HepG2 (cell line): Measurements from ENCODE around the gene CUEDC2. TPM values are rescaled to one million over a fixed set of nuclear protein-coding genes. Genes with fewer than 3 reads are reported as not detected.

Source experiments
- ASH2L ChIP-seq: fragments of 300-600, 200-600 bp; sonication (generic); IDR thresholded peaks from 2 replicates; pipeline ENCODE4 v1.7.0; 2017; ENCODE audit warnings: low read depth, mild to moderate bottlenecking, moderate library complexity, mixed read lengths, low read length; ENCODE audit not compliant: insufficient read length
- CCAR2 ChIP-seq: fragments of 200-400 bp; formaldehyde crosslinking; optimal IDR thresholded peaks from 2 replicates; pipeline ENCODE3; 2018; ENCODE audit warnings: low read depth, mild to moderate bottlenecking, low read length, moderate library complexity
- EP300 ChIP-seq, 3 experiments: sonication (generic) in 1 of 3; formaldehyde crosslinking in 1 of 3; IDR thresholded peaks; 2 replicates each; pipeline versions ENCODE4 v1.5.1 to v1.6.1; 2011 to 2020; ENCODE audit warnings: low read depth in 2 of 3, low read length in 2 of 3, borderline replicate concordance in 1 of 3, improper control_type of control experiment in 1 of 3, mild to moderate bottlenecking in 1 of 3, missing genetic modification reagents in 1 of 3, moderate library complexity in 1 of 3
- FOSL1 ChIP-seq: sonication (generic); formaldehyde crosslinking; IDR thresholded peaks from 2 replicates; pipeline ENCODE4 v1.9.0; 2021; ENCODE audit warnings: missing genetic modification reagents, borderline replicate concordance
- HDAC1 ChIP-seq: sonication (generic); formaldehyde crosslinking; IDR thresholded peaks from 2 replicates; pipeline ENCODE4 v1.5.1; 2020; ENCODE audit warnings: mild to moderate bottlenecking, missing genetic modification reagents
- NR3C1 ChIP-seq: sonication (generic); formaldehyde crosslinking; IDR thresholded peaks from 2 replicates; pipeline ENCODE4 v1.4.0; 2020; ENCODE audit warnings: missing genetic modification reagents
- POLR2AphosphoS5 ChIP-seq: IDR thresholded peaks from 2 replicates; pipeline ENCODE4 v1.6.1; 2012; ENCODE audit warnings: low read depth, low read length
- SSRP1 ChIP-seq: IDR thresholded peaks from 2 replicates; pipeline ENCODE4 v1.6.1; 2016; ENCODE audit warnings: control low read depth
- TAF1 ChIP-seq: sonication (generic); formaldehyde crosslinking; IDR thresholded peaks from 2 replicates; pipeline ENCODE4 v1.4.0; 2020; ENCODE audit warnings: missing genetic modification reagents
- ZMYM3 ChIP-seq: sonication (generic); formaldehyde crosslinking; IDR thresholded peaks from 2 replicates; pipeline ENCODE4 v1.5.1; 2020; ENCODE audit warnings: mild to moderate bottlenecking, missing genetic modification reagents
- ZNF143 ChIP-seq: sonication (generic); formaldehyde crosslinking; IDR thresholded peaks from 2 replicates; pipeline ENCODE4 v1.4.0; 2020; ENCODE audit warnings: missing genetic modification reagents
- ZNF3 ChIP-seq: IDR thresholded peaks from 2 replicates; pipeline ENCODE4 v1.7.0; 2017; ENCODE audit warnings: inconsistent platforms
- ZNF367 ChIP-seq: sonication (generic); formaldehyde crosslinking; IDR thresholded peaks from 2 replicates; pipeline ENCODE4 v1.4.0; 2020; ENCODE audit warnings: missing genetic modification reagents, borderline replicate concordance
- ZNF430 ChIP-seq: sonication (generic); formaldehyde crosslinking; IDR thresholded peaks from 2 replicates; pipeline ENCODE4 v1.9.0; 2021; ENCODE audit warnings: mild to moderate bottlenecking, missing genetic modification reagents
- ZNF468 ChIP-seq: sonication (generic); formaldehyde crosslinking; IDR thresholded peaks from 2 replicates; pipeline ENCODE4 v1.8.0; 2022; ENCODE audit warnings: mild to moderate bottlenecking, moderate library complexity, missing genetic modification reagents
- ZNF746 ChIP-seq: sonication (generic); formaldehyde crosslinking; IDR thresholded peaks from 2 replicates; pipeline ENCODE4 v1.8.0; 2022; ENCODE audit warnings: mild to moderate bottlenecking, missing genetic modification reagents
- polyA plus RNA-seq, 8 experiments: library from polyadenylated mRNA; depleted of rRNA in 3 of 8; stranded (reverse) in 7 of 8; unstranded in 1 of 8; fragments of >200 nt; fragmentation: Illumina TruSeq in 4 of 8; extraction: Trizol in 4 of 8; gene quantifications; 2 replicates each; pipeline versions ENCODE4 v1.2.1 to v1.2.3, GENCODE V29; 2011 to 2016; ENCODE audit warnings: low read depth in 4 of 8, missing spikeins in 1 of 8, mixed read lengths in 1 of 8; ENCODE audit not compliant: insufficient read depth in 1 of 8
- total RNA-seq, 5 experiments: library from RNA; depleted of rRNA; stranded (reverse); fragments of >200 nt; fragmentation: Illumina TruSeq; extraction: Trizol; gene quantifications; 2 replicates each; pipeline ENCODE4 v1.2.3, GENCODE V29; 2016; ENCODE audit warnings: low read depth in 1 of 5
- TF ChIP-seq, protein P1 (sequence below): IDR thresholded peaks from 2 replicates; pipeline ENCODE4 v1.6.1; 2016
- TF ChIP-seq, protein P2 (sequence below), 2 experiments: sonication (generic) in 1 of 2; formaldehyde crosslinking in 1 of 2; IDR thresholded peaks; 2 replicates each; pipeline versions ENCODE4 v1.4.0 to v1.6.1; 2016 to 2020; ENCODE audit warnings: borderline replicate concordance in 1 of 2, low read depth in 1 of 2, mild to moderate bottlenecking in 1 of 2, missing genetic modification reagents in 1 of 2
- TF ChIP-seq, protein P3 (sequence below): sonication (generic); formaldehyde crosslinking; IDR thresholded peaks from 2 replicates; pipeline ENCODE4 v1.8.0; 2023; ENCODE audit warnings: mild to moderate bottlenecking, missing genetic modification reagents
- TF ChIP-seq, protein P4 (sequence below), 2 experiments: fragments of 450-650 bp in 1 of 2; sonication (generic) in 1 of 2; formaldehyde crosslinking; IDR thresholded peaks; 2 replicates each; pipeline versions ENCODE4 v1.5.0 to v1.8.0; 2020 to 2022; ENCODE audit warnings: mild to moderate bottlenecking in 1 of 2, missing genetic modification reagents in 1 of 2

CUEDC2 gene
- total and polyA plus RNA-seq, 2 of the 13 experiments (the other 11 are each of a cell fraction or from before 2014, with no cell fraction given), result 13.1 to 18.4 TPM

DNA sequence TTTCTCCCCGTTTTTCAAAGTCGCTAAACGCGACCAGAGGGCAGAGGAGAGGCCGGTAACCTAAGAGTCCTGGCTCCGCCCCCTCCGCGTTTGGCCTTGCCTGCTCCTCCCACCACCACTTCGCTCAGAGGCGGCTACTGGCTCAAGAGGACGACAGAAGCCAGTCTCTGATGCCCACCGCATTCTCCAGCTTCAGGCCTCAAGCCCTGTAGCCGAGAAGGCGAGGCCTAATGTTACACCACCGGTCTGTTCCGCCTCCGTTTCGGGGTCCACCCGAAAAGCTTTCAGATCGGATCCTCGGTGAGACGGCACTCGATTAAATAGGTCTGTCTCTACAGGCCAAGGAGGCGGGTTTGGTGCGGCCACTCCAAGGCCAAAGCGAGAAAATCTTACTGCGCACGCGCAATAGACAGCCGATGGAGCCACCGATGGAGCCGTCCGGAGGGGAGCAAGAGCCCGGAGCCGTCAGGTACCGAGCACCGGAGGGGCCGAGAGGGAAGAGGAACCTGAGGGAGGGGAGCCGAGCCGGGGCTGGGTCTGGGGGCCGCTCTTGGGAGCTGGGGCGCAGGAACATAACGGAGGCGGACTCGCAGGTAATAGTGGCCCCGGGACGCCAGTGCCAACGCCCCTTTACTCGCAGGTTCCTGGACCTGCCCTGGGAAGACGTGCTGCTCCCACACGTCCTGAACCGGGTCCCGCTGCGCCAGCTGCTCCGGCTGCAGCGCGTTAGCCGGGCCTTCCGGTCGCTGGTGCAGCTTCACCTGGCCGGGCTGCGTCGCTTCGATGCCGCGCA, 11.5 kb downstream of the CUEDC2 start, which contains the start of gene FBXL15 (continued):
- TF ChIP-seq, protein P1, sequence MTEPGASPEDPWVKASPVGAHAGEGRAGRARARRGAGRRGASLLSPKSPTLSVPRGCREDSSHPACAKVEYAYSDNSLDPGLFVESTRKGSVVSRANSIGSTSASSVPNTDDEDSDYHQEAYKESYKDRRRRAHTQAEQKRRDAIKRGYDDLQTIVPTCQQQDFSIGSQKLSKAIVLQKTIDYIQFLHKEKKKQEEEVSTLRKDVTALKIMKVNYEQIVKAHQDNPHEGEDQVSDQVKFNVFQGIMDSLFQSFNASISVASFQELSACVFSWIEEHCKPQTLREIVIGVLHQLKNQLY (CRISPR knock-in tag), result no peak
- 0 out of 4 replicates have a peak, but pooled peaks have one; percentile 24 to 30 for TF ChIP-seq EP300 (IDR thresholded peaks at IDR 0.05; ENCODE audit: low read depth in 2 of 2, low read length in 2 of 2)
- TF ChIP-seq EP300 (CRISPR knock-in tag; IDR thresholded peaks at IDR 0.05; ENCODE audit: borderline replicate concordance), result peak; percentile 39; the same call in 1 of the 2 replicates
- TF ChIP-seq NR3C1, result no peak
- TF ChIP-seq, protein P2, sequence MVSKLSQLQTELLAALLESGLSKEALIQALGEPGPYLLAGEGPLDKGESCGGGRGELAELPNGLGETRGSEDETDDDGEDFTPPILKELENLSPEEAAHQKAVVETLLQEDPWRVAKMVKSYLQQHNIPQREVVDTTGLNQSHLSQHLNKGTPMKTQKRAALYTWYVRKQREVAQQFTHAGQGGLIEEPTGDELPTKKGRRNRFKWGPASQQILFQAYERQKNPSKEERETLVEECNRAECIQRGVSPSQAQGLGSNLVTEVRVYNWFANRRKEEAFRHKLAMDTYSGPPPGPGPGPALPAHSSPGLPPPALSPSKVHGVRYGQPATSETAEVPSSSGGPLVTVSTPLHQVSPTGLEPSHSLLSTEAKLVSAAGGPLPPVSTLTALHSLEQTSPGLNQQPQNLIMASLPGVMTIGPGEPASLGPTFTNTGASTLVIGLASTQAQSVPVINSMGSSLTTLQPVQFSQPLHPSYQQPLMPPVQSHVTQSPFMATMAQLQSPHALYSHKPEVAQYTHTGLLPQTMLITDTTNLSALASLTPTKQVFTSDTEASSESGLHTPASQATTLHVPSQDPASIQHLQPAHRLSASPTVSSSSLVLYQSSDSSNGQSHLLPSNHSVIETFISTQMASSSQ (IDR thresholded peaks at IDR 0.05; ENCODE audit: low read depth), result peak; percentile 55; the same call in 1 of the 2 replicates
- TF ChIP-seq, protein P2 (CRISPR knock-in tag; IDR thresholded peaks at IDR 0.05; ENCODE audit: borderline replicate concordance), result peak; percentile 75
- TF ChIP-seq ASH2L, result peak; percentile 95
- peak; percentile 74 for TF ChIP-seq ZNF143
- peak; percentile 64 for TF ChIP-seq ZNF430 (CRISPR knock-in tag)
- TF ChIP-seq ZNF3 (CRISPR knock-in tag), result 0 out of 2 replicates have a peak, but pooled peaks have one; percentile 18
- TF ChIP-seq TAF1 (CRISPR knock-in tag), result peak; percentile 79
- 0 out of 2 replicates have a peak, but pooled peaks have one; percentile 12 for TF ChIP-seq ZNF367 (CRISPR knock-in tag)
- TF ChIP-seq, protein P3, sequence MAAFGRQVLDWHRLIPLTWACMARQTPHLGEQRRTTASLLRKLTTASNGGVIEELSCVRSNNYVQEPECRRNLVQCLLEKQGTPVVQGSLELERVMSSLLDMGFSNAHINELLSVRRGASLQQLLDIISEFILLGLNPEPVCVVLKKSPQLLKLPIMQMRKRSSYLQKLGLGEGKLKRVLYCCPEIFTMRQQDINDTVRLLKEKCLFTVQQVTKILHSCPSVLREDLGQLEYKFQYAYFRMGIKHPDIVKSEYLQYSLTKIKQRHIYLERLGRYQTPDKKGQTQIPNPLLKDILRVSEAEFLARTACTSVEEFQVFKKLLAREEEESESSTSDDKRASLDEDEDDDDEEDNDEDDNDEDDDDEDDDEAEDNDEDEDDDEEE, result peak; percentile 62; the same call in 1 of the 2 replicates
- TF ChIP-seq ZMYM3 (CRISPR knock-in tag), result peak; percentile 33; the same call in 1 of the 2 replicates
- TF ChIP-seq ZNF468 (CRISPR knock-in tag), result 0 out of 2 replicates have a peak, but pooled peaks have one; percentile 60
- no peak for TF ChIP-seq SSRP1
- peak; percentile 27; the same call in 1 of the 2 replicates for TF ChIP-seq ZNF746 (CRISPR knock-in tag)
- peak; percentile 69 for TF ChIP-seq CCAR2
- TF ChIP-seq HDAC1, result peak; percentile 88
- TF ChIP-seq, protein P4, sequence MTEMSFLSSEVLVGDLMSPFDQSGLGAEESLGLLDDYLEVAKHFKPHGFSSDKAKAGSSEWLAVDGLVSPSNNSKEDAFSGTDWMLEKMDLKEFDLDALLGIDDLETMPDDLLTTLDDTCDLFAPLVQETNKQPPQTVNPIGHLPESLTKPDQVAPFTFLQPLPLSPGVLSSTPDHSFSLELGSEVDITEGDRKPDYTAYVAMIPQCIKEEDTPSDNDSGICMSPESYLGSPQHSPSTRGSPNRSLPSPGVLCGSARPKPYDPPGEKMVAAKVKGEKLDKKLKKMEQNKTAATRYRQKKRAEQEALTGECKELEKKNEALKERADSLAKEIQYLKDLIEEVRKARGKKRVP (CRISPR knock-in tag; IDR thresholded peaks at IDR 0.05), result peak in 1 of 2 experiments; percentile 59; a peak in 1 of 4 replicates
- TF ChIP-seq POLR2AphosphoS5, result peak; percentile 49
- TF ChIP-seq FOSL1 (CRISPR knock-in tag), result no peak
